Testis (tissue), 3 donors: Measurements from ENCODE around the gene SCAMP5. TPM values are rescaled to one million over a fixed set of nuclear protein-coding genes. Genes with fewer than 3 reads are reported as not detected.

ENCODE experiments used
- DNase-seq: peaks from one replicate; pipeline ENCODE4 v3.0.0-alpha.2; 2019
- H3K27ac ChIP-seq, 2 donors: fragments of 200-600 bp; sonication (generic); one replicate each; pipeline ENCODE4 v1.5.1; 2019
- H3K27me3 ChIP-seq: fragments of 200-600 bp; sonication (generic); one replicate; pipeline ENCODE4 v1.5.1; 2019
- H3K36me3 ChIP-seq: fragments of 200-600 bp; sonication (generic); one replicate; pipeline ENCODE4 v1.5.1; 2017; ENCODE audit warnings: low read depth; ENCODE audit errors: missing control alignments
- H3K4me1 ChIP-seq: fragments of 200-600 bp; sonication (generic); one replicate; pipeline ENCODE4 v1.5.1; 2019
- H3K4me3 ChIP-seq, 2 donors: fragments of 200-600 bp; sonication (generic); one replicate each; pipeline ENCODE4 v1.5.1; 2017 to 2019
- H3K9me3 ChIP-seq: fragments of 200-600 bp; sonication (generic); one replicate; pipeline ENCODE4 v1.5.1; 2017
- CTCF ChIP-seq, 3 experiments: fragments of 450-650 bp in 2 of 3; fragments of 200-600 bp in 1 of 3; sonication (generic) in 1 of 3; IDR thresholded peaks; one replicate each; pipeline ENCODE4 v1.5.1; 2016 to 2019; ENCODE audit warnings: antibody characterized with exemption in 3 of 3, mild to moderate bottlenecking in 2 of 3, moderate library complexity in 1 of 3
- POLR2A ChIP-seq: fragments of 450-650 bp; IDR thresholded peaks from one replicate; pipeline ENCODE4 v1.6.1; 2017; ENCODE audit warnings: antibody characterized with exemption, mild to moderate bottlenecking, moderate library complexity
- WGBS, 2 donors: methylation state at CpG; one replicate each; pipeline ENCODE4 v1.1.5; 2018; 5-methylcytosine and 5-hydroxymethylcytosine counted together
- intact Hi-C: fragments of 100-400 bp; cut with DNase I; formaldehyde crosslinking; loops from one replicate; pipeline ENCODE4 v1.15.1; 2023; ENCODE audit warnings: low total_unique reads
- polyA plus RNA-seq: library from polyadenylated mRNA; stranded (reverse); fragments of 350-450 nt; fragmentation: Illumina TruSeq; extraction: RNeasy Lipid Tissue Mini Kit (QIAGEN cat#74804); gene quantifications from one replicate; pipeline ENCODE4 v1.2.3, GENCODE V29; 2014; ENCODE audit warnings: low read depth, low replicate concordance; ENCODE audit not compliant: insufficient read depth
- total RNA-seq, 2 donors: library from RNA; depleted of rRNA; stranded (reverse); fragments of >200 nt; gene quantifications; one replicate each; pipeline ENCODE4 v1.2.3, GENCODE V29; 2016

The SCAMP5 gene
- total and polyA plus RNA-seq, 3 donors from 2014 or later = 25.3 to 37.0 (median 27.4) TPM

- WGBS, 2 donors = 82 to 84% methylated on average over 6 of the region's 6 CpGs
- TF ChIP-seq POLR2A (no peak), CTCF (IDR thresholded peaks at IDR 0.05) (no peak)
- DNase-seq = no peak
- intact Hi-C loops = no loop called here
- Histone ChIP-seq H3K36me3 (no peaks in the 10 kb centered on the region), H3K27me3 (no peaks in the 10 kb centered on the region), H3K4me3 (no peak overlapping the region), H3K9me3 (no peaks in the 10 kb centered on the region), H3K4me1 (peaks cover 31% of the 10 kb centered on the region), H3K27ac (peak overlapping the region in 1 of 2 donors; percentile 11)
Measured at GRCh38 chr15:75037685-75038084, 42.3 kb downstream of the SCAMP5 start.

- no peak for TF ChIP-seq POLR2A
- TF ChIP-seq CTCF (IDR thresholded peaks at IDR 0.05) = no peak
- intact Hi-C loops = no loop called here
- no peaks in the 10 kb centered on the region for H3K36me3 ChIP-seq
Measured at GRCh38 chr15:75038231-75038630, 42.9 kb downstream of the SCAMP5 start.

DNA sequence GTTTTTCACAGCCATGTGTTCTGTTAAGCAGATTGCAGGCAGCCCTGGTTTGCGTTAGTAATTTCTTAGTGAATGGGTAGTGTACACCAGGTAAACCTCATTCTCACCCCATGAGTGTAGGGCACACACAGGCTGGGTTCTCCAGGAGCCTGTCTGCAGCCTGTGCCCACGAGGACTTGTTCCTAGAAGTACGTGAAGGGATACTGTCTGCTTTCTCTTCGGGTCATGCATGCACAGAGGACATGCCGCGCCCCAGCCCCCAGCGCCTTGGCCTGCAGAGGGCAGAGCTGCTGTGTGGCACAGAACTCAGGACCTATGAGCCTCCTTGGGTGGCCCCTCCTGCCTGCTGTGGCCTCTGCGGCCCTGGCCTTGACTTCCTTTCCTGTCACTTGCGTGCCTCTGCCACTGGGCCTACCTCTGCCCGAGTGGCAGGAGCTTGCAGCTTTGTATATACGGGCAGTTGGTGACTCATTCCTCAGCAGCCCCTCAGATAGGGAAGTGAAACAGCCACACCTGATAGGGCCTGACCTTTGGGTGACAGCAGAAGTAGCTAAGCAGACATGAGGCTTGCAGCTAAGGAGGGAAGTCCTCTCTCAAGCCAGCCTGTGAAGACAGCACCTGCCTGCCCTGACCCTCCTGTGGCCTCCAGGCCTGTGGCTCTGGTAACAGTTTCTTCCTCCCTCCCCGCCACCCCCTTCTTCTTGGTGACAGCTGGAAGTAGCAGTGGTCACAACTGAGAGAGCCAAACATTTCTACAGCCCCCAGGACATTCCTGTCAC is 47.6 kb downstream of the SCAMP5 start:
- 34 to 69% methylated on average over 8 to 12 of the region's 12 CpGs for WGBS, 2 donors
- peak; percentile 38 to 71 (median 58) for TF ChIP-seq CTCF (IDR thresholded peaks at IDR 0.05)
- TF ChIP-seq POLR2A = no peak
- Histone ChIP-seq H3K9me3 (no peaks in the 10 kb centered on the region), H3K27ac (peak overlapping the region; percentile 72 to 90), H3K36me3 (no peaks in the 10 kb centered on the region), H3K4me1 (peaks cover 65% of the 10 kb centered on the region), H3K27me3 (no peaks in the 10 kb centered on the region), H3K4me3 (no peak overlapping the region)
- intact Hi-C loops = loop anchor here (5.0 kb wide), 1 partner anchor 159 kb away; the partner anchor contains the start of gene C15orf39
- DNase-seq = peak; percentile 92

More at GRCh38 chr15:75038231-75038630, 42.9 kb downstream of the SCAMP5 start:
- DNase-seq = no peak
- H3K9me3 ChIP-seq = no peaks in the 10 kb centered on the region
- H3K4me3 ChIP-seq = no peak overlapping the region
- peaks cover 37% of the 10 kb centered on the region for H3K4me1 ChIP-seq
- H3K27ac ChIP-seq = peak overlapping the region in 1 of 2 donors; percentile 11
- H3K27me3 ChIP-seq = no peaks in the 10 kb centered on the region
- 43 to 61% methylated on average over 3 of the region's 3 CpGs for WGBS, 2 donors

- Histone ChIP-seq H3K4me3 (no peak overlapping the region), H3K9me3 (no peaks in the 10 kb centered on the region), H3K27ac (peak overlapping the region; percentile 72 to 90), H3K4me1 (peaks cover 66% of the 10 kb centered on the region), H3K36me3 (no peaks in the 10 kb centered on the region), H3K27me3 (no peaks in the 10 kb centered on the region)
- DNase-seq = peak; percentile 99
- 28 to 48% methylated on average over 12 to 15 of the region's 20 CpGs for WGBS, 2 donors
- intact Hi-C loops = loop anchor here (5.0 kb wide), 1 partner anchor 159 kb away; the partner anchor contains the start of gene C15orf39
- TF ChIP-seq CTCF (IDR thresholded peaks at IDR 0.05) = peak; percentile 34 to 79 (median 69)
- TF ChIP-seq POLR2A = no peak
Measured at GRCh38 chr15:75043509-75044257, 48.3 kb downstream of the SCAMP5 start.
